ENCODE results near the gene SAP30BP. TPM values are rescaled to one million over a fixed set of nuclear protein-coding genes. Genes with fewer than 3 reads are reported as not detected.
A peak's percentile ranks its signal among the peaks of the same experiment; 100 is the strongest.

Gene SAP30BP
- total RNA-seq, 4 donors from 2014 or later: 50.3 to 81.3 (median 77.6) TPM

DNA sequence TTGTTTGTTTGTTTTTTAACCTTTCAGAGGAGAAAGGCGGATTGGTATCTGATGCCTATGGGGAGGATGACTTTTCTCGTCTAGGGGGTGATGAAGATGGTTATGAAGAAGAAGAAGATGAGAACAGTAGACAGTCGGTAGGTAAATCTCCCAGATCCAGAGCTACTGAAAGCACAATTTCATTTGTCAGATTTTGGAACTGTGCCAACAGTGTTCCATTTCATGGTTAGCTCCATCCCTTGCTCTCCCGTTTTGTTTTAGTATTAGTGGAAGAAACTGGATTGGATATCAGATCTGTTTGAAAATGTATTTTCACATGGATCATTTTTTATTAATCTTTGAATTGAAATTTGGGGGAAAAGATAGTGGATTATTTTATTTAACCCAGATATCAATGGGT is 1.4 kb downstream of the SAP30BP start:
- Histone ChIP-seq H3K9me3 (no peaks in the 10 kb centered on the region), H3K36me3 (peaks cover 14 to 60% (median 50%) of the 10 kb centered on the region in 4 donors), H3K27ac (replicated peaks in 1 of 4) (peak overlapping the region in 1 of 4 donors; percentile 94), H3K4me3 (peak overlapping the region in 2 of 4 donors; percentile 83 to 98), H3K4me1 (peaks cover 21 to 55% (median 41%) of the 10 kb centered on the region in 4 donors), H3K27me3 (no peaks in the 10 kb centered on the region)
- WGBS: 70% methylated on average over 4 of the region's 4 CpGs
- DNase-seq (ENCODE audit: extremely low spot score): no peak
- TF ChIP-seq EP300 (IDR thresholded peaks at IDR 0.05): no peak
- TF ChIP-seq POLR2AphosphoS5 (IDR thresholded peaks at IDR 0.05): no peak
- TF ChIP-seq POLR2A (IDR thresholded peaks at IDR 0.05; ENCODE audit: low read depth): no peak
- TF ChIP-seq, protein P1, sequence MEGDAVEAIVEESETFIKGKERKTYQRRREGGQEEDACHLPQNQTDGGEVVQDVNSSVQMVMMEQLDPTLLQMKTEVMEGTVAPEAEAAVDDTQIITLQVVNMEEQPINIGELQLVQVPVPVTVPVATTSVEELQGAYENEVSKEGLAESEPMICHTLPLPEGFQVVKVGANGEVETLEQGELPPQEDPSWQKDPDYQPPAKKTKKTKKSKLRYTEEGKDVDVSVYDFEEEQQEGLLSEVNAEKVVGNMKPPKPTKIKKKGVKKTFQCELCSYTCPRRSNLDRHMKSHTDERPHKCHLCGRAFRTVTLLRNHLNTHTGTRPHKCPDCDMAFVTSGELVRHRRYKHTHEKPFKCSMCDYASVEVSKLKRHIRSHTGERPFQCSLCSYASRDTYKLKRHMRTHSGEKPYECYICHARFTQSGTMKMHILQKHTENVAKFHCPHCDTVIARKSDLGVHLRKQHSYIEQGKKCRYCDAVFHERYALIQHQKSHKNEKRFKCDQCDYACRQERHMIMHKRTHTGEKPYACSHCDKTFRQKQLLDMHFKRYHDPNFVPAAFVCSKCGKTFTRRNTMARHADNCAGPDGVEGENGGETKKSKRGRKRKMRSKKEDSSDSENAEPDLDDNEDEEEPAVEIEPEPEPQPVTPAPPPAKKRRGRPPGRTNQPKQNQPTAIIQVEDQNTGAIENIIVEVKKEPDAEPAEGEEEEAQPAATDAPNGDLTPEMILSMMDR (IDR thresholded peaks at IDR 0.05): no peak
- intact Hi-C loops (cut with DNase I): no loop called here

DNA sequence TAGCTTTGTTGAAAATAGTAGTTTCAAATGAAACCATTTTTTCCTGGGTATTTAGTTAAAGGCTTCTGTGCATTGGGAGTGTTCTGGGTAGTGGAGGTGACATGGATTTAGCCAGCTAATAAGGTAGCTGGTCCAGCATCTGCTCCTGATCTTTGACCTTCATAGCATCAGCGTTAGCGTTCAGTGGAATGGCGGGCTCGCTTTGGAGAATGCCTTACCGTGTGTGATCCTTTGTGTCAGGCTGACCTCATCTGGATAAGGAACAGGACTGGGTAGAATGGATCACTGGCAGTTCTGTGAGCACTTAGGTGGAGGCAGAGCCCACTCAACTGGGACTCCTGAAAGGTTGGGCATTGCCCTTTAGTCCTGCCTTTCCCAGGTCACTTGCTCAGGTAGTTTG is 3.7 kb downstream of the SAP30BP start:
- intact Hi-C loops (cut with DNase I): no loop called here
- Histone ChIP-seq H3K36me3 (peaks cover 21 to 62% (median 58%) of the 10 kb centered on the region in 4 donors), H3K27ac (replicated peaks in 1 of 4) (no peak overlapping the region), H3K4me1 (peaks cover 22 to 59% (median 44%) of the 10 kb centered on the region in 4 donors), H3K9me3 (no peaks in the 10 kb centered on the region), H3K27me3 (no peaks in the 10 kb centered on the region), H3K4me3 (no peak overlapping the region)
- no peak for DNase-seq (ENCODE audit: extremely low spot score)
- no peak for TF ChIP-seq EP300 (IDR thresholded peaks at IDR 0.05)
- no peak for TF ChIP-seq POLR2A (IDR thresholded peaks at IDR 0.05; ENCODE audit: low read depth)
- no peak for TF ChIP-seq POLR2AphosphoS5 (IDR thresholded peaks at IDR 0.05)
- TF ChIP-seq, protein P1 (IDR thresholded peaks at IDR 0.05): no peak
- WGBS: 85% methylated on average over 5 of the region's 5 CpGs

DNA sequence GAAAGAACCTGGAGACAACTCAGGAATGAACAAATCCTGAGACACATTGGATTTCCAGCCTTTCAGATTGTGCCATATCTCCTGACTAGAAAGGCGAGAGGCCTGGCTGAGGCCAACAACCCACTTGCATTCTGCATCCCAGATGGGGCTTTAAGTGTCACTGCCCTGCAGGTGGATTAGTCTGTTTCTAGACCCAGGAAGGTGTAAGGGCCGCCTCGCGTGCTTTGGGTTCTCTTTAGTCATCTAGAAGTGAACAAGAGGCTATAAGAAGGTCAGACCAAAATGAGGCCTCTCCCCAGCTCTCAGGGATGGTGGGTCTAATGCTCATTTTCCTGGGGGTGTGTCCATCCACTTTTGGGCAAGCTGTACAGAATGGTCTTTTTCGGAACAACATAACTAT is 4.9 kb downstream of the SAP30BP start:
- TF ChIP-seq POLR2AphosphoS5 (IDR thresholded peaks at IDR 0.05): no peak
- H3K4me3 ChIP-seq: no peak overlapping the region
- H3K36me3 ChIP-seq: peaks cover 21 to 68% (median 61%) of the 10 kb centered on the region in 4 donors
- H3K9me3 ChIP-seq: no peaks in the 10 kb centered on the region
- intact Hi-C loops (cut with DNase I): loop anchor here (2.0 kb wide), 1 partner anchor 79 kb away; no protein-coding TSS in a partner anchor
- WGBS: 94% methylated on average over 5 of the region's 5 CpGs
- H3K27me3 ChIP-seq: no peaks in the 10 kb centered on the region
- no peak for DNase-seq (ENCODE audit: extremely low spot score)
- H3K4me1 ChIP-seq: peaks cover 15 to 51% (median 36%) of the 10 kb centered on the region in 4 donors
- no peak overlapping the region for H3K27ac ChIP-seq (replicated peaks in 1 of 4)

DNA sequence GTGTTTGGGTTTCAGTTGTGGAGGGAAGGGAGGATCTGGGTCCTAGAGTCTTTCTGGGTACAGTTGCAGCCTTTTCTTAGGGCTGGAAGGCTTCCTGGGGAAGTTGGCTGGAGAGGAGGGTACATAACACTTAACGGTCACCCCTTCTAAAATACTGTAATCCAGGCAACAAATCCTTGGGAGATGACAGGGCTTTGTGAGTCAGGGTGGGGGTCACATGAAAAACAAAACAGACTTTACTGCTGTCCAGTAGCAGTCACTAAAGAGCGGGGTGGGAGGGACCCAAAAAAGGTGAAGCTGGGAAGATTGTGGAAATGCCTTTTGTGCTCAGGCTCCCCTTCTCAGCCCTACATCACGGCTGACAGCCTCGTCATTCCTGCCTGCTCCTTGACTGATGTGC is 6.3 kb downstream of the SAP30BP start:
- WGBS: 79% methylated on average over 4 of the region's 4 CpGs
- H3K27ac ChIP-seq (replicated peaks in 1 of 4): no peak overlapping the region
- no peak for TF ChIP-seq POLR2A (IDR thresholded peaks at IDR 0.05; ENCODE audit: low read depth)
- TF ChIP-seq, protein P1 (IDR thresholded peaks at IDR 0.05): no peak
- TF ChIP-seq EP300 (IDR thresholded peaks at IDR 0.05): no peak
- TF ChIP-seq POLR2AphosphoS5 (IDR thresholded peaks at IDR 0.05): no peak
- intact Hi-C loops (cut with DNase I): loop anchor here (2.0 kb wide), 1 partner anchor 77 kb away; no protein-coding TSS in a partner anchor
- H3K4me1 ChIP-seq: peaks cover 7 to 42% (median 26%) of the 10 kb centered on the region in 4 donors
- H3K36me3 ChIP-seq: peaks cover 21 to 79% (median 64%) of the 10 kb centered on the region in 4 donors
- no peaks in the 10 kb centered on the region for H3K27me3 ChIP-seq
- no peaks in the 10 kb centered on the region for H3K9me3 ChIP-seq
- no peak for DNase-seq (ENCODE audit: extremely low spot score)
- H3K4me3 ChIP-seq: no peak overlapping the region

DNA sequence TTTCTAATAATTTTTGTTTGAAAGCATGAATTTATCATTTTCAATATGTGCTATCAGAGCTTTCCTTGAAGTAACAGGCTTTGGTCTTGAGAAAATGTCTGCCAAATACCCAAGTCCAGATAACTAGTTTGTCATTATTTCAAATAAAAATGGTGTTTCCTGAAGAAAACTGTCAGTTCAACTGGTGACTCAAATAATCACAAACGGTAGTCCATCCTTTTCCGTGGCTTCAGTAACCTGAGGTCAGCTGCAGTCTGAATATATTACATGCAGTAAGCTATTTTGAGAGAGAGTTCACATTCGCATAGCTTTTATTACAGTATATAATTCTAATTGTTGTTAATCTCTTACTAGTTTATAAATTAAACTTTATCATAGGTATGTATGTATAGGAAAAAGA is 9.3 kb downstream of the SAP30BP start:
- TF ChIP-seq POLR2AphosphoS5 (IDR thresholded peaks at IDR 0.05): no peak
- TF ChIP-seq POLR2A (IDR thresholded peaks at IDR 0.05; ENCODE audit: low read depth): no peak
- TF ChIP-seq, protein P1 (IDR thresholded peaks at IDR 0.05): no peak
- no peak for TF ChIP-seq EP300 (IDR thresholded peaks at IDR 0.05)
- DNase-seq (ENCODE audit: extremely low spot score): no peak
- Histone ChIP-seq H3K36me3 (peaks cover 7 to 65% (median 53%) of the 10 kb centered on the region in 4 donors), H3K4me3 (no peak overlapping the region), H3K27ac (replicated peaks in 1 of 4) (no peak overlapping the region), H3K4me1 (peaks cover 18 to 38% (median 34%) of the 10 kb centered on the region in 4 donors), H3K9me3 (no peaks in the 10 kb centered on the region), H3K27me3 (no peaks in the 10 kb centered on the region)
- intact Hi-C loops (cut with DNase I): no loop called here
- 60% methylated on average over 3 of the region's 3 CpGs for WGBS
